ENCODE data around the gene SALL3.

The SALL3 gene

GRCh38 chr18:79042276-79042675 lies 62.7 kb downstream of the SALL3 start:
- Histone ChIP-seq H3K9me3 (no peaks in the 10 kb centered on the region), H3K27me3 (peaks cover 0 to 13% of the 10 kb centered on the region in 2 donors), H3K4me1 (no peaks in the 10 kb centered on the region), H3K36me3 (no peaks in the 10 kb centered on the region), H3K4me3 (no peak overlapping the region), H3K27ac (no peak overlapping the region)
- intact Hi-C loops (cut with DNase I; ENCODE audit: low total_unique reads), result no loop called here
- DNase-seq, result no peak
- TF ChIP-seq, protein P1, sequence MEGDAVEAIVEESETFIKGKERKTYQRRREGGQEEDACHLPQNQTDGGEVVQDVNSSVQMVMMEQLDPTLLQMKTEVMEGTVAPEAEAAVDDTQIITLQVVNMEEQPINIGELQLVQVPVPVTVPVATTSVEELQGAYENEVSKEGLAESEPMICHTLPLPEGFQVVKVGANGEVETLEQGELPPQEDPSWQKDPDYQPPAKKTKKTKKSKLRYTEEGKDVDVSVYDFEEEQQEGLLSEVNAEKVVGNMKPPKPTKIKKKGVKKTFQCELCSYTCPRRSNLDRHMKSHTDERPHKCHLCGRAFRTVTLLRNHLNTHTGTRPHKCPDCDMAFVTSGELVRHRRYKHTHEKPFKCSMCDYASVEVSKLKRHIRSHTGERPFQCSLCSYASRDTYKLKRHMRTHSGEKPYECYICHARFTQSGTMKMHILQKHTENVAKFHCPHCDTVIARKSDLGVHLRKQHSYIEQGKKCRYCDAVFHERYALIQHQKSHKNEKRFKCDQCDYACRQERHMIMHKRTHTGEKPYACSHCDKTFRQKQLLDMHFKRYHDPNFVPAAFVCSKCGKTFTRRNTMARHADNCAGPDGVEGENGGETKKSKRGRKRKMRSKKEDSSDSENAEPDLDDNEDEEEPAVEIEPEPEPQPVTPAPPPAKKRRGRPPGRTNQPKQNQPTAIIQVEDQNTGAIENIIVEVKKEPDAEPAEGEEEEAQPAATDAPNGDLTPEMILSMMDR (IDR thresholded peaks at IDR 0.05), result no peak

GRCh38 chr18:79043288-79043687 lies 63.7 kb downstream of the SALL3 start:
- peaks cover 0 to 13% of the 10 kb centered on the region in 2 donors for H3K27me3 ChIP-seq
- TF ChIP-seq, protein P1 (IDR thresholded peaks at IDR 0.05), result no peak
- H3K4me3 ChIP-seq, result no peak overlapping the region
- no peaks in the 10 kb centered on the region for H3K36me3 ChIP-seq
- no peaks in the 10 kb centered on the region for H3K4me1 ChIP-seq
- intact Hi-C loops (cut with DNase I; ENCODE audit: low total_unique reads), result no loop called here
- DNase-seq, result no peak
- no peaks in the 10 kb centered on the region for H3K9me3 ChIP-seq
- no peak overlapping the region for H3K27ac ChIP-seq

DNA sequence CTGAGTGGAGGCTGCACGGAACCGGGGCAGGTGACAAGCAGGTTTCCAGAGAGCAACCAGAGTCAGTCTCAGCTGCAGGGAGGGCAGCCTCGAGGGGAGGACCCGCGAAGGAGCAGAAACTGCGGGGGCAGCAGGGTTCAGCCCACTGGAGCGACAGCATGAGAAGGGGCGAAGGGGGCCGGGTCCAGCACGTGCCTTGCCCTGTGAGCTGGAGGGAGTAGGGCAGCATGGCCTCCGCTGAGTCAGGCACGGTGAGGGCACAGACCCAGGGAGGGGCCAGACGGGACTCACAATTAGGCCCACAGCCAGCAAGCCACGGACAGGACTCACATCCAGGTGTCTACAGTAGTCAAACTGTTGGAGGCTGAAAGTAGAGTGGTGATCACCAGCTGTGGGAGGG lies 66.9 kb downstream of the SALL3 start:
- Histone ChIP-seq H3K4me1 (no peaks in the 10 kb centered on the region), H3K9me3 (no peaks in the 10 kb centered on the region), H3K27me3 (peaks cover 0 to 15% of the 10 kb centered on the region in 2 donors), H3K27ac (no peak overlapping the region), H3K36me3 (no peaks in the 10 kb centered on the region), H3K4me3 (no peak overlapping the region)
- TF ChIP-seq, protein P1 (IDR thresholded peaks at IDR 0.05), result no peak
- DNase-seq, result no peak
- intact Hi-C loops (cut with DNase I; ENCODE audit: low total_unique reads), result no loop called here

DNA sequence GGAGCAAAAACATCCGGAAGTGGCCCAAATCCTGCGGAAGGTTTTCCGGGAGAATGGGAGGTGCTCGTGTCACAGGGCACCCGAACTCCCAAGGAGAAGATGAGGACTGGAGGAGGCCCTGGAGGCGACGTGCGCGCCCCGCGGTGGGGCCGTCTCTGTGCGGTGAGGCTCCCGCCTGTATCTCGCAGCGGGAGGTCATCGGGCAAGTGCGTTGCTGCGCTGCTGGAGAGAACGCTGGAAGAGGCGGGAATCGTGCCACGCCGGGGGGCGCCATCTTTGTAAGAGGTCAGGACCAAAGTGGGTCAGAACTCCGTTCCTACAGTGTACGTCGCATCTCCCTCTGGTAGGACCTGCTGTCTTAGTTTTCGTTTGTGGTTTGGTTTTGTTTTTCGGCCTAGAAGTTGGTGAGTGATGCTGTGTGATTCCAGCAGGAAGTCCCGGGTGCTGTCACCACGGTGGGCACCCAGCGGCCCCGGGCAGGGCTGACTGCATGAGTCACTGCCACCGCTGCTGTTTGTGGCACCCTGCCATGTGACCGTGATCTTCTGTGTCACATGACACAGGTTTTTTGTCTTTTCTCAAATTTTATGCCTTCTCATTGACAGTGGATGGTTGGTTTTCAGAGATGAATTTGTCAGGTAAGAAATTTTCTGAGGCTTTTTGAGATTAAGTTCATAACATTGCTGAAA lies 68.1 kb downstream of the SALL3 start:
- intact Hi-C loops (cut with DNase I; ENCODE audit: low total_unique reads), result no loop called here
- no peak overlapping the region for H3K27ac ChIP-seq
- H3K36me3 ChIP-seq, result no peaks in the 10 kb centered on the region
- H3K27me3 ChIP-seq, result peaks cover 0 to 12% of the 10 kb centered on the region in 2 donors
- no peak for DNase-seq
- TF ChIP-seq, protein P1 (IDR thresholded peaks at IDR 0.05), result no peak
- H3K9me3 ChIP-seq, result no peaks in the 10 kb centered on the region
- H3K4me1 ChIP-seq, result no peaks in the 10 kb centered on the region
- H3K4me3 ChIP-seq, result no peak overlapping the region

- Histone ChIP-seq H3K27me3 (peaks cover 0 to 12% of the 10 kb centered on the region in 2 donors), H3K27ac (no peak overlapping the region), H3K36me3 (no peaks in the 10 kb centered on the region), H3K4me1 (no peaks in the 10 kb centered on the region), H3K9me3 (no peaks in the 10 kb centered on the region), H3K4me3 (no peak overlapping the region)
- no peak for DNase-seq
- intact Hi-C loops (cut with DNase I; ENCODE audit: low total_unique reads), result no loop called here
- TF ChIP-seq, protein P1 (IDR thresholded peaks at IDR 0.05), result no peak
Observed at GRCh38 chr18:79048245-79048632, 68.6 kb downstream of the SALL3 start.
